ENCODE data around the gene PLPP3.
"Not testable (repeated sequence)": the region's sequence is repeated elsewhere in the genome, so short reads cannot be mapped to it uniquely, and the experiment has no call there.

DNA sequence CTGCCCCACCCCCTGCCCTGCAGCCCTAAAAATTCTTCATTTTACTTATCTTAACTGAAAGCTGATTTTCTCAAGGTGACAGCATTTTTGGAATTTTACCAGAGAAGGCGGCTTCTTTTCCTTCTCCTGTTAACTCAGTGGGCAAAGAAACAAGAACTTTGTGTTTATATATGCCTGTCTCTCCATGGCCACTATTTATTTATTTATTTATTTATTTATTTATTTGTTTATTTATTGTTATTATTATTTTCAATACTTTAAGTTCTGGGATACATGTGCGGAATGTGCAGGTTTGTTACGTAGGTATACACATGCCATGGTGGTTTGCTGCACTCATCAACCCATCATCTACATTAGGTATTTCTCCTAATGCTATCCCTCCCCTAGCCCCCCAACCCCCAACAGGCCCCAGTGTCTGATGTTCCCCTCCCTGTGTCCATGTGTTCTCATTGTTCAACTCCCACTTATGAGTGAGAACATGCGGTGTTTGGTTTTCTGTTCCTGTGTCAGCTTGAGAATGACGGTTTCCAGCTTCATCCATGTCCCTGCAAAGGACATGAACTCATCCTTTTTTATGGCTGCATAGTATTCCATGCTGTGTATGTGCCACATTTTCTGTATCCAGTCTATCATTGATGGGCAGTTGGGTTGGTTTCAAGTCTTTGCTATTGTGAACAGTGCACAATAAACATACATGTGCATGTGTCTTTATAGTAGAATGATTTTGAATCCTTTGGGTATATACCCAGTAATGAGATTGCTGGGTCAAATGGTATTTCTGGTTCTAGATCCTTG lies 16.2 kb upstream of the PLPP3 start:
- not testable (repeated sequence) for TF ChIP-seq EZH2 (IDR thresholded peaks at IDR 0.05; ENCODE audit: borderline replicate concordance, low read length)
- TF ChIP-seq, protein P1, sequence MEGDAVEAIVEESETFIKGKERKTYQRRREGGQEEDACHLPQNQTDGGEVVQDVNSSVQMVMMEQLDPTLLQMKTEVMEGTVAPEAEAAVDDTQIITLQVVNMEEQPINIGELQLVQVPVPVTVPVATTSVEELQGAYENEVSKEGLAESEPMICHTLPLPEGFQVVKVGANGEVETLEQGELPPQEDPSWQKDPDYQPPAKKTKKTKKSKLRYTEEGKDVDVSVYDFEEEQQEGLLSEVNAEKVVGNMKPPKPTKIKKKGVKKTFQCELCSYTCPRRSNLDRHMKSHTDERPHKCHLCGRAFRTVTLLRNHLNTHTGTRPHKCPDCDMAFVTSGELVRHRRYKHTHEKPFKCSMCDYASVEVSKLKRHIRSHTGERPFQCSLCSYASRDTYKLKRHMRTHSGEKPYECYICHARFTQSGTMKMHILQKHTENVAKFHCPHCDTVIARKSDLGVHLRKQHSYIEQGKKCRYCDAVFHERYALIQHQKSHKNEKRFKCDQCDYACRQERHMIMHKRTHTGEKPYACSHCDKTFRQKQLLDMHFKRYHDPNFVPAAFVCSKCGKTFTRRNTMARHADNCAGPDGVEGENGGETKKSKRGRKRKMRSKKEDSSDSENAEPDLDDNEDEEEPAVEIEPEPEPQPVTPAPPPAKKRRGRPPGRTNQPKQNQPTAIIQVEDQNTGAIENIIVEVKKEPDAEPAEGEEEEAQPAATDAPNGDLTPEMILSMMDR (IDR thresholded peaks at IDR 0.05; ENCODE audit: low read length) = not testable (repeated sequence)
